SK-N-SH treated with all-trans-retinoic acid at 6 μM for 48 hours (cell line): ENCODE results near the gene SELENON.

ENCODE experiments used
- CREB5 ChIP-seq: fragments of 250-450 bp; sonication (Bioruptor Pico); IDR thresholded peaks from 2 replicates; pipeline ENCODE4 v1.5.1; 2020; ENCODE audit warnings: low read depth, mild to moderate bottlenecking, moderate library complexity
- PATZ1 ChIP-seq: fragments of 250-450 bp; sonication (Bioruptor Pico); IDR thresholded peaks from 2 replicates; pipeline ENCODE4 v1.8.0; 2020; ENCODE audit warnings: mild to moderate bottlenecking, moderate library complexity, borderline replicate concordance

- no peak for TF ChIP-seq PATZ1 (CRISPR knock-in tag)
- TF ChIP-seq CREB5 (CRISPR knock-in tag): no peak
Observed at GRCh38 chr1:25867210-25867991, 67.4 kb downstream of the SELENON start.
